SK-N-SH treated with all-trans-retinoic acid at 6 μM for 48 hours (cell line): Measurements from ENCODE around the gene RAB11FIP4.

ENCODE experiments used
- ATAC-seq: fragments of 200-7000 bp; cut with Tn5 transposase; 3 replicates; pipeline ENCODE4 v1.9.1; 2020; ENCODE audit warnings: mild to moderate bottlenecking, moderate library complexity
- ARNTL ChIP-seq: fragments of 450-650 bp; formaldehyde crosslinking; IDR thresholded peaks from 2 replicates; pipeline ENCODE4 v1.5.0; 2020; ENCODE audit warnings: low read depth, mild to moderate bottlenecking, moderate library complexity, borderline replicate concordance
- CSDC2 ChIP-seq: fragments of 250-450 bp; sonication (Bioruptor Pico); IDR thresholded peaks from 2 replicates; pipeline ENCODE4 v1.5.0; 2020; ENCODE audit warnings: mild to moderate bottlenecking, moderate library complexity
- ESRRG ChIP-seq: fragments of 250-450 bp; sonication (Bioruptor Pico); IDR thresholded peaks from 2 replicates; pipeline ENCODE4 v1.6.1; 2021; ENCODE audit warnings: mild to moderate bottlenecking
- GLIS3 ChIP-seq: fragments of 250-450 bp; sonication (Bioruptor Pico); IDR thresholded peaks from 2 replicates; pipeline ENCODE4 v1.5.0; 2020; ENCODE audit warnings: mild to moderate bottlenecking, moderate library complexity
- ISL1 ChIP-seq: fragments of 250-450 bp; sonication (Bioruptor Pico); IDR thresholded peaks from 2 replicates; pipeline ENCODE4 v2.1.2; 2022; ENCODE audit warnings: mild to moderate bottlenecking, moderate library complexity
- PPARA ChIP-seq: fragments of 250-450 bp; sonication (Bioruptor Pico); IDR thresholded peaks from 2 replicates; pipeline ENCODE4 v1.5.0; 2020; ENCODE audit warnings: mild to moderate bottlenecking, borderline replicate concordance
- RARB ChIP-seq: fragments of 250-450 bp; sonication (Bioruptor Pico); IDR thresholded peaks from 2 replicates; pipeline ENCODE4 v1.8.0; 2021; ENCODE audit warnings: mild to moderate bottlenecking, moderate library complexity
- SNAI2 ChIP-seq: fragments of 250-450 bp; sonication (Bioruptor Pico); IDR thresholded peaks from 2 replicates; pipeline ENCODE4 v1.5.0; 2020; ENCODE audit warnings: mild to moderate bottlenecking, moderate library complexity
- TCF4 ChIP-seq: fragments of 250-450 bp; sonication (Bioruptor Pico); IDR thresholded peaks from 2 replicates; pipeline ENCODE4 v1.8.0; 2021; ENCODE audit warnings: mild to moderate bottlenecking, moderate library complexity, borderline replicate concordance
- TOX ChIP-seq: fragments of 250-450 bp; sonication (Bioruptor Pico); IDR thresholded peaks from 2 replicates; pipeline ENCODE4 v1.8.0; 2021; ENCODE audit warnings: mild to moderate bottlenecking, moderate library complexity, borderline replicate concordance
- ZC3H10 ChIP-seq: fragments of 250-450 bp; sonication (Bioruptor Pico); IDR thresholded peaks from 2 replicates; pipeline ENCODE4 v1.5.1; 2021; ENCODE audit warnings: mild to moderate bottlenecking, moderate library complexity
- ZFP3 ChIP-seq: fragments of 250-450 bp; sonication (Bioruptor Pico); IDR thresholded peaks from 2 replicates; pipeline ENCODE4 v1.5.0; 2020; ENCODE audit warnings: mild to moderate bottlenecking, moderate library complexity
- ZFP30 ChIP-seq: fragments of 450-650 bp; formaldehyde crosslinking; IDR thresholded peaks from 2 replicates; pipeline ENCODE4 v1.5.0; 2022; ENCODE audit warnings: mild to moderate bottlenecking, moderate library complexity
- ZNF565 ChIP-seq: fragments of 450-650 bp; formaldehyde crosslinking; conservative IDR thresholded peaks from 2 replicates; pipeline ENCODE4 v1.5.0; 2020; ENCODE audit warnings: low read depth, mild to moderate bottlenecking, moderate library complexity
- ZNF70 ChIP-seq: fragments of 450-650 bp; formaldehyde crosslinking; IDR thresholded peaks from 2 replicates; pipeline ENCODE4 v1.5.0; 2020; ENCODE audit warnings: mild to moderate bottlenecking, moderate library complexity
- ZNF8 ChIP-seq: fragments of 450-650 bp; formaldehyde crosslinking; IDR thresholded peaks from 2 replicates; pipeline ENCODE4 v1.5.0; 2020; ENCODE audit warnings: mild to moderate bottlenecking, moderate library complexity
- TF ChIP-seq, protein P1 (sequence below): fragments of 250-450 bp; sonication (Bioruptor Pico); IDR thresholded peaks from 2 replicates; pipeline ENCODE4 v1.8.0; 2021; ENCODE audit warnings: low read depth, mild to moderate bottlenecking, moderate library complexity, borderline replicate concordance
- TF ChIP-seq, protein P2 (sequence below): fragments of 250-450 bp; sonication (Bioruptor Pico); IDR thresholded peaks from 2 replicates; pipeline ENCODE4 v1.5.1; 2020; ENCODE audit warnings: low read depth, mild to moderate bottlenecking, moderate library complexity
- TF ChIP-seq, protein P3 (sequence below): fragments of 250-450 bp; sonication (Bioruptor Pico); IDR thresholded peaks from 2 replicates; pipeline ENCODE4 v1.5.0; 2020; ENCODE audit warnings: mild to moderate bottlenecking, moderate library complexity
- TF ChIP-seq, protein P4 (sequence below): fragments of 250-450 bp; sonication (Bioruptor Pico); IDR thresholded peaks from 2 replicates; pipeline ENCODE4 v1.5.1; 2021; ENCODE audit warnings: mild to moderate bottlenecking, moderate library complexity
- TF ChIP-seq, protein P5 (sequence below): fragments of 250-450 bp; sonication (Bioruptor Pico); IDR thresholded peaks from 2 replicates; pipeline ENCODE4 v1.8.0; 2020; ENCODE audit warnings: mild to moderate bottlenecking, moderate library complexity, borderline replicate concordance

RAB11FIP4 gene

DNA sequence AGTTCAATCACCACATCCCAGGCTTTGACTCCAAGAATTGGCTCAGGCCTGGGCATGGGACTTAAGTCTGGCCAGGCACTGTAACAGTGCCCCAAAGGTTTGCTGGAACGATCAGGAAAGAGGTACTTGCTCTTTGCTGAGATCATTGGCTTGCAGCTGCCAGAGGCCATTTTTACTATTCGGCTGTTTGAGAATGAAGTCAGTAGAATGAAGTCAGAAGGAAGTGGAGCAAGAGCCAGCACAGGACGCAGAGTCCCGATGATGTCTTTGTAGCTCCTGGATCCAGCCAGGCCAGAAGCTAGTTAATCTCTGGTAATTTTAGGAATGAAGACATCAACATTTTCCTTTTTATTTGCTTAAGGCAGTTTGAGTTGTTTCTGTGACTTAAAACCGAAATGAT is 195.5 kb downstream of the RAB11FIP4 start:
- TF ChIP-seq CSDC2 (CRISPR knock-in tag), result no peak
- no peak for TF ChIP-seq ZFP30 (CRISPR knock-in tag)
- TF ChIP-seq ISL1, result no peak
- no peak for TF ChIP-seq ZC3H10
- ATAC-seq, result no peak

DNA sequence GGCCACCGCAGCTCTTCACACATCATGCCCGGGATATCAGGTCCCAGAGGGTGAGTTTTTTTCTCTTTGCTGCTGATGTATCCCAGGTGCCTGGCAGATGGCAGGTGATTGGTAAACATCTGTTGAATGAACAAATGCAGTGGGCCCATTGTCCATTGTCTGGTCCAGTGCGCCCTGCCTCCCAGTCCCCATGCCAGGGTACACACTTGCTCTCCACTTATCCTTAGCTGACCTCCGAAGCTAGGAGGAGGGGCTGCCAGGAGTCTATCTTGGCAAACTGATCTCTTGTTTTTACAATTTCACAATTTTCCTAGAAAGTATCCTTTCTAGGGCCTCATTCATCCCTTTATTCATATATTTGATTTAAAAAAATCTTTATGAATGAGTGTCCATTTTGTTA is 196.0 kb downstream of the RAB11FIP4 start:
- ATAC-seq, result no peak
- TF ChIP-seq, protein P1, sequence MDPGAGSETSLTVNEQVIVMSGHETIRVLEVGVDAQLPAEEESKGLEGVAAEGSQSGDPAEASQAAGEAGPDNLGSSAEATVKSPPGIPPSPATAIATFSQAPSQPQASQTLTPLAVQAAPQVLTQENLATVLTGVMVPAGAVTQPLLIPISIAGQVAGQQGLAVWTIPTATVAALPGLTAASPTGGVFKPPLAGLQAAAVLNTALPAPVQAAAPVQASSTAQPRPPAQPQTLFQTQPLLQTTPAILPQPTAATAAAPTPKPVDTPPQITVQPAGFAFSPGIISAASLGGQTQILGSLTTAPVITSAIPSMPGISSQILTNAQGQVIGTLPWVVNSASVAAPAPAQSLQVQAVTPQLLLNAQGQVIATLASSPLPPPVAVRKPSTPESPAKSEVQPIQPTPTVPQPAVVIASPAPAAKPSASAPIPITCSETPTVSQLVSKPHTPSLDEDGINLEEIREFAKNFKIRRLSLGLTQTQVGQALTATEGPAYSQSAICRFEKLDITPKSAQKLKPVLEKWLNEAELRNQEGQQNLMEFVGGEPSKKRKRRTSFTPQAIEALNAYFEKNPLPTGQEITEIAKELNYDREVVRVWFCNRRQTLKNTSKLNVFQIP (CRISPR knock-in tag), result no peak
- TF ChIP-seq ZNF8 (CRISPR knock-in tag), result no peak
- no peak for TF ChIP-seq ZC3H10
- TF ChIP-seq ARNTL (CRISPR knock-in tag), result no peak
- no peak for TF ChIP-seq PPARA
- TF ChIP-seq, protein P2, sequence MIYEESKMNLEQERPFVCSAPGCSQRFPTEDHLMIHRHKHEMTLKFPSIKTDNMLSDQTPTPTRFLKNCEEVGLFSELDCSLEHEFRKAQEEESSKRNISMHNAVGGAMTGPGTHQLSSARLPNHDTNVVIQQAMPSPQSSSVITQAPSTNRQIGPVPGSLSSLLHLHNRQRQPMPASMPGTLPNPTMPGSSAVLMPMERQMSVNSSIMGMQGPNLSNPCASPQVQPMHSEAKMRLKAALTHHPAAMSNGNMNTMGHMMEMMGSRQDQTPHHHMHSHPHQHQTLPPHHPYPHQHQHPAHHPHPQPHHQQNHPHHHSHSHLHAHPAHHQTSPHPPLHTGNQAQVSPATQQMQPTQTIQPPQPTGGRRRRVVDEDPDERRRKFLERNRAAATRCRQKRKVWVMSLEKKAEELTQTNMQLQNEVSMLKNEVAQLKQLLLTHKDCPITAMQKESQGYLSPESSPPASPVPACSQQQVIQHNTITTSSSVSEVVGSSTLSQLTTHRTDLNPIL, result no peak
- no peak for TF ChIP-seq TOX (CRISPR knock-in tag)
- TF ChIP-seq TCF4 (CRISPR knock-in tag), result no peak
- TF ChIP-seq RARB (CRISPR knock-in tag), result no peak
- TF ChIP-seq, protein P3, sequence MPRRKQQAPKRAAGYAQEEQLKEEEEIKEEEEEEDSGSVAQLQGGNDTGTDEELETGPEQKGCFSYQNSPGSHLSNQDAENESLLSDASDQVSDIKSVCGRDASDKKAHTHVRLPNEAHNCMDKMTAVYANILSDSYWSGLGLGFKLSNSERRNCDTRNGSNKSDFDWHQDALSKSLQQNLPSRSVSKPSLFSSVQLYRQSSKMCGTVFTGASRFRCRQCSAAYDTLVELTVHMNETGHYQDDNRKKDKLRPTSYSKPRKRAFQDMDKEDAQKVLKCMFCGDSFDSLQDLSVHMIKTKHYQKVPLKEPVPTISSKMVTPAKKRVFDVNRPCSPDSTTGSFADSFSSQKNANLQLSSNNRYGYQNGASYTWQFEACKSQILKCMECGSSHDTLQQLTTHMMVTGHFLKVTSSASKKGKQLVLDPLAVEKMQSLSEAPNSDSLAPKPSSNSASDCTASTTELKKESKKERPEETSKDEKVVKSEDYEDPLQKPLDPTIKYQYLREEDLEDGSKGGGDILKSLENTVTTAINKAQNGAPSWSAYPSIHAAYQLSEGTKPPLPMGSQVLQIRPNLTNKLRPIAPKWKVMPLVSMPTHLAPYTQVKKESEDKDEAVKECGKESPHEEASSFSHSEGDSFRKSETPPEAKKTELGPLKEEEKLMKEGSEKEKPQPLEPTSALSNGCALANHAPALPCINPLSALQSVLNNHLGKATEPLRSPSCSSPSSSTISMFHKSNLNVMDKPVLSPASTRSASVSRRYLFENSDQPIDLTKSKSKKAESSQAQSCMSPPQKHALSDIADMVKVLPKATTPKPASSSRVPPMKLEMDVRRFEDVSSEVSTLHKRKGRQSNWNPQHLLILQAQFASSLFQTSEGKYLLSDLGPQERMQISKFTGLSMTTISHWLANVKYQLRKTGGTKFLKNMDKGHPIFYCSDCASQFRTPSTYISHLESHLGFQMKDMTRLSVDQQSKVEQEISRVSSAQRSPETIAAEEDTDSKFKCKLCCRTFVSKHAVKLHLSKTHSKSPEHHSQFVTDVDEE, result no peak
- TF ChIP-seq SNAI2 (CRISPR knock-in tag), result no peak
- no peak for TF ChIP-seq ZFP3
- TF ChIP-seq ZNF70 (CRISPR knock-in tag), result no peak
- TF ChIP-seq ESRRG (CRISPR knock-in tag), result no peak
- no peak for TF ChIP-seq ZNF565
- TF ChIP-seq, protein P4, sequence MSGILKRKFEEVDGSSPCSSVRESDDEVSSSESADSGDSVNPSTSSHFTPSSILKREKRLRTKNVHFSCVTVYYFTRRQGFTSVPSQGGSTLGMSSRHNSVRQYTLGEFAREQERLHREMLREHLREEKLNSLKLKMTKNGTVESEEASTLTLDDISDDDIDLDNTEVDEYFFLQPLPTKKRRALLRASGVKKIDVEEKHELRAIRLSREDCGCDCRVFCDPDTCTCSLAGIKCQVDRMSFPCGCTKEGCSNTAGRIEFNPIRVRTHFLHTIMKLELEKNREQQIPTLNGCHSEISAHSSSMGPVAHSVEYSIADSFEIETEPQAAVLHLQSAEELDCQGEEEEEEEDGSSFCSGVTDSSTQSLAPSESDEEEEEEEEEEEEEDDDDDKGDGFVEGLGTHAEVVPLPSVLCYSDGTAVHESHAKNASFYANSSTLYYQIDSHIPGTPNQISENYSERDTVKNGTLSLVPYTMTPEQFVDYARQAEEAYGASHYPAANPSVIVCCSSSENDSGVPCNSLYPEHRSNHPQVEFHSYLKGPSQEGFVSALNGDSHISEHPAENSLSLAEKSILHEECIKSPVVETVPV (CRISPR knock-in tag), result no peak
- TF ChIP-seq, protein P5, sequence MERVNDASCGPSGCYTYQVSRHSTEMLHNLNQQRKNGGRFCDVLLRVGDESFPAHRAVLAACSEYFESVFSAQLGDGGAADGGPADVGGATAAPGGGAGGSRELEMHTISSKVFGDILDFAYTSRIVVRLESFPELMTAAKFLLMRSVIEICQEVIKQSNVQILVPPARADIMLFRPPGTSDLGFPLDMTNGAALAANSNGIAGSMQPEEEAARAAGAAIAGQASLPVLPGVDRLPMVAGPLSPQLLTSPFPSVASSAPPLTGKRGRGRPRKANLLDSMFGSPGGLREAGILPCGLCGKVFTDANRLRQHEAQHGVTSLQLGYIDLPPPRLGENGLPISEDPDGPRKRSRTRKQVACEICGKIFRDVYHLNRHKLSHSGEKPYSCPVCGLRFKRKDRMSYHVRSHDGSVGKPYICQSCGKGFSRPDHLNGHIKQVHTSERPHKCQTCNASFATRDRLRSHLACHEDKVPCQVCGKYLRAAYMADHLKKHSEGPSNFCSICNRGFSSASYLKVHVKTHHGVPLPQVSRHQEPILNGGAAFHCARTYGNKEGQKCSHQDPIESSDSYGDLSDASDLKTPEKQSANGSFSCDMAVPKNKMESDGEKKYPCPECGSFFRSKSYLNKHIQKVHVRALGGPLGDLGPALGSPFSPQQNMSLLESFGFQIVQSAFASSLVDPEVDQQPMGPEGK (CRISPR knock-in tag), result no peak
- TF ChIP-seq GLIS3 (CRISPR knock-in tag), result no peak
